Measurements from ENCODE around the gene GDPGP1.

GDPGP1 gene

GRCh38 chr15:90222547-90222946 is 11.5 kb upstream of the GDPGP1 start:
- no peak for TF ChIP-seq CTCF (IDR thresholded peaks at IDR 0.05; ENCODE audit: low read depth, low read length)
- no peak overlapping the region for H3K4me3 ChIP-seq (ENCODE audit: low read depth, low read length)

- H3K4me3 ChIP-seq (ENCODE audit: low read depth, low read length), result no peak overlapping the region
- TF ChIP-seq CTCF (IDR thresholded peaks at IDR 0.05; ENCODE audit: low read depth, low read length), result no peak
Observed at GRCh38 chr15:90223441-90224165, 10.4 kb upstream of the GDPGP1 start.

- TF ChIP-seq CTCF (IDR thresholded peaks at IDR 0.05; ENCODE audit: low read depth, low read length), result no peak
- H3K4me3 ChIP-seq (ENCODE audit: low read depth, low read length), result no peak overlapping the region
Observed at GRCh38 chr15:90225047-90225446, 9.0 kb upstream of the GDPGP1 start.

- TF ChIP-seq CTCF (IDR thresholded peaks at IDR 0.05; ENCODE audit: low read depth, low read length), result no peak
- no peak overlapping the region for H3K4me3 ChIP-seq (ENCODE audit: low read depth, low read length)
Observed at GRCh38 chr15:90225504-90226234, 8.3 kb upstream of the GDPGP1 start.

- no peak for TF ChIP-seq CTCF (IDR thresholded peaks at IDR 0.05; ENCODE audit: low read depth, low read length)
- no peak overlapping the region for H3K4me3 ChIP-seq (ENCODE audit: low read depth, low read length)
Observed at GRCh38 chr15:90227336-90227735, 6.7 kb upstream of the GDPGP1 start.

- no peak overlapping the region for H3K4me3 ChIP-seq (ENCODE audit: low read depth, low read length)
- TF ChIP-seq CTCF (IDR thresholded peaks at IDR 0.05; ENCODE audit: low read depth, low read length), result no peak
Observed at GRCh38 chr15:90227816-90228772, 5.9 kb upstream of the GDPGP1 start.

Data from WI38 (cell line).